HG03159 (cell line): ENCODE measurements around the gene GGT7.
"Not testable (repeated sequence)": the region's sequence is repeated elsewhere in the genome, so short reads cannot be mapped to it uniquely, and the experiment has no call there.

Experiments
- ATAC-seq: cut with Tn5 transposase; IDR thresholded peaks from one replicate; pipeline ENCODE4 v1.9.1; 2021; ENCODE audit warnings: mild to moderate bottlenecking, moderate library complexity; ENCODE audit not compliant: unreplicated experiment

Gene GGT7

DNA sequence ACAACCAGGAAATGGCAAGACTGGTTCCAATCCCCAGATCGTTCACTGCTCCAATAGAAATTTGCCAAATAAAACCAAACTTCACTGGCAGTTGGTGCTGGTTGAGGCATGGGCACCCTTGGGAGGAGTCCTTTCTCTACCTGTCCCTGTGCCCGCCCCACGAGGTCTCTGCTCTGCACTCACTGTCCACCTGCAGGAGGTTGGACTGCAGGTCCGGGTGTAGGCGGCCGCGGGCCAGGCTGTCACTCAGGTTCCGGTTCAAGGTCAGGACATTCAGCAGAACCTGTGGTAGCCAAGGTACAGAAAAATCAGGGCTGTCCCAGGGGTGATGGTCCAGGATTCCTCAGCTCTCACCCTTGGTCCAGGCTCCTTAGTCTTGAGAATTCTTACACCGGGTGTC is 22.9 kb downstream of the GGT7 start:
- no peak for ATAC-seq

- ATAC-seq, result no peak
These were observed 24.1 kb downstream of the GGT7 start for GRCh38 chr20:34848597-34848996.

DNA sequence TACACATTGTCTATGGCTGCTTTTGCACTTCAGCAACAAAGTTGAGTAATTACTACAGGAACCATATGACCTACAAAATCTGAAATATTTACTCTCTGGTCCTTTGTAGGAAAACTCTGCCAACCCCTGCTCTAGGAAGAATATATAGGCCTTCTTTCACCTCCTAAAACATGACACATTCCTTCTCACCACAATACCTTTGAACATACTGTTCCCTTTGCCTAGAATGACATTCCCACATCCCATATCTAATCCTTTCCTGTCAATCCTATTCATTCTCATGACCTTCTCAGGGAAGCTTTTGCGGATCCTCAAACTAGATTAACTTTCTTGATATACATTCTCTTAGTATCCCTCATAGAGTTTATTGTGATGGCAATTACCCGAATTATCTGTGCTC is 29.2 kb downstream of the GGT7 start:
- ATAC-seq, result no peak

- ATAC-seq, result no peak
These were observed 30.5 kb downstream of the GGT7 start for GRCh38 chr20:34842143-34842542.

DNA sequence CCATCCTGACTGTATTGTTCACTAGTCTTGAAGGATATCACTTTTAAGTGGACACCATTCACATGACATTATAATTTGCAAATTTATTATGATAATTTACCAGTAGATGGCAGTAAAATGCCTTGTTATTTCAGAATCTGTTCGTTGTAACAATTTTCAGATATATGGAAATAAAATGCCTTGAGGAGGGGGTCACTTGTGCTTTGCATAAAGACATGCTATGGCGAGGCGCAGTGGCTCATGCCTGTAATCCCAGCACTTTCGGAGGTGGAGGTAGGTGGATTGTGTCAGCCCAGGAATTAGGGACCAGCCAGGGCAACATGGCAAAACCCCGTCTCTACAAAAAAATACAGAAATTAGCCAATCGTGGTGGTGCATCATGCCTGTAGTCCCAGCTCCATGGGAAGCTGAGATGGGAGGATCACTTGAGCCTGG is 38.2 kb downstream of the GGT7 start:
- no peak for ATAC-seq

GRCh38 chr20:34831936-34832335 is 40.7 kb downstream of the GGT7 start:
- no peak for ATAC-seq

- ATAC-seq, result no peak
These were observed 43.5 kb downstream of the GGT7 start for GRCh38 chr20:34829191-34829590.

- ATAC-seq, result peak; percentile 57
These were observed 46.9 kb downstream of the GGT7 start, which contains the start of gene NCOA6 for GRCh38 chr20:34825530-34826362. Gene NCOA6 (minus strand): TSS chr20:34825651. CDS start chr20:34782355, 43,296 bp downstream.

GRCh38 chr20:34824806-34825529 is 47.7 kb downstream of the GGT7 start:
- peak; percentile 67 for ATAC-seq

- ATAC-seq, result peak; percentile 48
These were observed 48.2 kb downstream of the GGT7 start for GRCh38 chr20:34824452-34824805.

DNA sequence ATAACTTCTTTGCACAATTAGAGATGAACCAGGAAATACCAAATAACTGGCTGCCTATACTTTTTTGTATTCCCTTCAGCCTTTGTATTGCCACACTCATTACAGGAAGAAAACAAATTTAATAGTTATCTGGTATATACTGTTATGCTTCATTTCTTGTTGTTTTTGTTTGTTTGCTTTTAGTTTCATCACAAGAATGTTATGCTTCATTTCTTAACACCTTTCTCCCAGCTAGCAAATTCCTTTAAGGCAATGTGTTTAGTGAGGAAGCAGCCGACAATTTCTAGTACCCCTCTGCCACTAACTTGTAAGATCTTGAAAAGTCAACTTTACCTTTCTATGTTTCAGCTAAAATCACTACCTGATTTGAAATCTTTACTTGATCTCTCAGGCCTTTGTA is 48.6 kb downstream of the GGT7 start:
- ATAC-seq, result no peak

- ATAC-seq, result no peak
These were observed 51.7 kb downstream of the GGT7 start for GRCh38 chr20:34820805-34821578.

- no peak for ATAC-seq
These were observed 54.9 kb downstream of the GGT7 start for GRCh38 chr20:34817801-34818200.

DNA sequence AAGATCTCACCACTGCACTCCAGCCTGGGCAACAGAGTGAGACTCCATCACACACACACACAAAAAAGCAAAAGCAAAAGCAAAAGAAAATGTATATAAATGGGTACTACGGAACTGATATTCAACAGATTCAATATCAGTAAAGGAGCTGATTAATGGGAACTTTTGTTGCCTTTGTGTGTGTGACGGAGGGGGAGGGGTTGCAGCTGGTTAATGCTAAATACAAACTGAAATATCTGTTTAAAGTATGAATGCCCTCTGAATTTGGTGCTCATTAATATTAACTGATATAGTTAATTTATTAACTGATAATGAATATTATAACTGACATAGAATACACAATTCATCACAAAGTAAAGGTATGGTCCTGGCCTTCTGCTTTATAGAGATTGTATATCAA is 55.6 kb downstream of the GGT7 start:
- ATAC-seq, result no peak

DNA sequence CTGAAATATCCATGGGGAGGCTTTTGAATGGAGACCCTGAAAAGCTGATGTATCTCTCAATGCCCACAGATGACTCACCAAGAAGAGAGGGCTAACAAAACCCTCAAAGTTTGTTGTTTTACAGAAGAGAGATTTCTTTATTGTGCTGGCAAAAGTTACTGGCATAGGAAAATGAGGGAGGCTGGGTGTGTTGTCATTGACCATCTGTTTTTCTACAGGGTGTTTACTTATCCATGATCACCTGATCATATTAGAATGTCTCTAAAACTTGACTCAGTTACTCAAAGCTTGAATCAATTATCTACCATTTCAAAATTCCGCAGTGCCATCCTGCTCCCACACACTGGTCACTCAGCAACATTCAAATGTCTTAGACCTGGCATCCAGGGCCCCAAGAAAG is 57.0 kb downstream of the GGT7 start:
- ATAC-seq, result no peak

- ATAC-seq, result no peak
These were observed 64.1 kb downstream of the GGT7 start for GRCh38 chr20:34808583-34808982.

DNA sequence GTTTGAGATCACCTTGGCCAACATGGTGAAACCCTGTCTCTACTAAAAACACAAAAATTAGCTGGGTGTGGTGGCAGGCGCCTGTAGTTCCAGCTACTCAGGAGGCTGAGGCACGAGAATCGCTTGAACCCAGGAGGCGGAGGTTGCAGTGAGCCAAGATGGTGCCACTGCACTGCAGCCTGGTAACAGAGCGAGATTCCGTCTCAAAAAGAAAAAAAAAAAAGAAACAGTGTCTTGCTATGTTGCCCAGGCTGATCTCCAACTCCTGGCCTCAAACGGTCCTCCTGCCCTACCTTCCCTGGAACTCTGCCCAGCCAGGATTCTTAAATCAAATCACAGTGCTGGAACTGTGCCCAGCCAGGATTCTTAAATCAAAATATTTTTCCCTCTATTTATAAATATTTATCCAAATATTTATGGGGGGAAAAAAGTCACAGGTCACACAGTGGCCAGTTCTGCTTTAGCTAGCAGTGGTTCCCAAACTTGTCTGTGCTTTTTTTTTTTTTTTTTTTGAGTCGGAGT is 64.7 kb downstream of the GGT7 start:
- not testable (repeated sequence) for ATAC-seq

GRCh38 chr20:34806255-34806654 is 66.4 kb downstream of the GGT7 start:
- ATAC-seq, result no peak

DNA sequence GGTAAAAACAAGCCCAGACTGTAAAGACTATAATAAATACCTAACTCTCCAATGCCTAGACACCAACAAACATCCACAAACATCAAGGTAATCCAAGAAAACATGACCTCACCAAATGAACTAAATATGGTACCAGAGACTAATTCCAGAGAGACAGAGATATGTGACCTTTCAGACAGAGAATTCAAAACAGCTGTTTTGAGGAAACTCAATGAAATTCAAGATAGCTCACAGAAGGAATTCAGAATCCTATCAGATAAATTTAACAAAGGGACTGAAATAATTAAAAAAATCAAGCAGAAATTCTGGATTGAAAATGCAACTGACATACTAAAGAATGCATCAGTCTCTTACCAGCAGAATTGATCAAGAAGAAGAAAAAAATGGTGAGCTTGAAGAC is 73.8 kb downstream of the GGT7 start:
- no peak for ATAC-seq

- ATAC-seq, result no peak
These were observed 74.3 kb downstream of the GGT7 start for GRCh38 chr20:34798328-34798727.
